ENCODE measurements around the gene MYL12A. TPM values are rescaled to one million over a fixed set of nuclear protein-coding genes. Genes with fewer than 3 reads are reported as not detected.
A peak's percentile ranks its signal among the peaks of the same experiment; 100 is the strongest.

MYL12A gene
- total and polyA plus RNA-seq, 2 of the 13 experiments (the other 11 are each of a cell fraction or from before 2014, with no cell fraction given), result 261 to 277 TPM

DNA sequence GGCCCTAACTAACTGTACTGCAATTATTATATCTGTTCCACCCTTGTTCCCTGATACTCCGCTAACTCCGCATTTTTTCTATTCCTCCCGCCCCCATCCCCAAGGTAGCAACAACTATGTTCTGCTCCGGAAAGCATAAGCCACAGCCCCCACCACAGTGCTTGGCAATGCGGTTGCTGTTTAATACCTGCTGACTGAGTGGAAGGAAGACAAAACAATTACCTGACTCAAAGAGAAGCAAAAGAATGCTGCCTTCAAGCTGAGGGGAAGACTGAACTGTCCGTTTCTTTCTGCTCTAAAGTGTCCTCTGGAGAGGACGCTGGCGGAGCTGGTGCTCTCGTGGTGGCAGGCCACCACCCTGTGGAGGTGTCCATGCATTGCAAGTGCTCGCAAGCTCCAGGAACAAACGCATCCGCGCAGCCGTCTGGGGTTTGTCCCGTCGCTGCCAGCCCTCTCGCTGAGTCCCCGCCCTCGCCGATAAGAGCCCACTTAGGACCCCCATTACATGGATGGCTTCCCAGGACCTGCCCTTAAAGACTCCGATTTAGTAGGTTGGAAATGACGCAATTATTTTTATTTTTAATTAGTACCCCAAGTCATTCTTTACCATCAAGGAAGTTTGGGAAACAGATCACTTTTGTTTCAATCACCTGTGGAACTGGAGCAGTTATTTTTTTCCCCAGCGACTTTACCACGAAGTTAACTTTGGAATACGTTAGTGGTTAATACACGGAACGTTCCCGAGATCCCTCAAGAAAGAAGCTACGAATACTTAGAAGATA, 1.6 kb upstream of the MYL12A start (continued):
- TF ChIP-seq, protein P1, sequence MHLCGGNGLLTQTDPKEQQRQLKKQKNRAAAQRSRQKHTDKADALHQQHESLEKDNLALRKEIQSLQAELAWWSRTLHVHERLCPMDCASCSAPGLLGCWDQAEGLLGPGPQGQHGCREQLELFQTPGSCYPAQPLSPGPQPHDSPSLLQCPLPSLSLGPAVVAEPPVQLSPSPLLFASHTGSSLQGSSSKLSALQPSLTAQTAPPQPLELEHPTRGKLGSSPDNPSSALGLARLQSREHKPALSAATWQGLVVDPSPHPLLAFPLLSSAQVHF (CRISPR knock-in tag; IDR thresholded peaks at IDR 0.05), result no peak
- TF ChIP-seq, protein P2, sequence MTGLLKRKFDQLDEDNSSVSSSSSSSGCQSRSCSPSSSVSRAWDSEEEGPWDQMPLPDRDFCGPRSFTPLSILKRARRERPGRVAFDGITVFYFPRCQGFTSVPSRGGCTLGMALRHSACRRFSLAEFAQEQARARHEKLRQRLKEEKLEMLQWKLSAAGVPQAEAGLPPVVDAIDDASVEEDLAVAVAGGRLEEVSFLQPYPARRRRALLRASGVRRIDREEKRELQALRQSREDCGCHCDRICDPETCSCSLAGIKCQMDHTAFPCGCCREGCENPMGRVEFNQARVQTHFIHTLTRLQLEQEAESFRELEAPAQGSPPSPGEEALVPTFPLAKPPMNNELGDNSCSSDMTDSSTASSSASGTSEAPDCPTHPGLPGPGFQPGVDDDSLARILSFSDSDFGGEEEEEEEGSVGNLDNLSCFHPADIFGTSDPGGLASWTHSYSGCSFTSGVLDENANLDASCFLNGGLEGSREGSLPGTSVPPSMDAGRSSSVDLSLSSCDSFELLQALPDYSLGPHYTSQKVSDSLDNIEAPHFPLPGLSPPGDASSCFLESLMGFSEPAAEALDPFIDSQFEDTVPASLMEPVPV (CRISPR knock-in tag; IDR thresholded peaks at IDR 0.05), result peak; percentile 71; the same call in 1 of the 2 replicates
- TF ChIP-seq ZNF17 (CRISPR knock-in tag; IDR thresholded peaks at IDR 0.05), result no peak
- no peak for TF ChIP-seq AGO2 (optimal IDR thresholded peaks at IDR 0.05; ENCODE audit: low read depth, low read length)
- TF ChIP-seq ARHGAP35 (CRISPR knock-in tag; IDR thresholded peaks at IDR 0.05; ENCODE audit: borderline replicate concordance), result no peak
- TF ChIP-seq KDM1A (CRISPR knock-in tag; IDR thresholded peaks at IDR 0.05), result no peak
- TF ChIP-seq PAWR (CRISPR knock-in tag; IDR thresholded peaks at IDR 0.05; ENCODE audit: borderline replicate concordance), result no peak
- no peak for TF ChIP-seq TBL1XR1 (IDR thresholded peaks at IDR 0.05; ENCODE audit: borderline replicate concordance, low read length, partially characterized antibody)
- TF ChIP-seq, protein P3, sequence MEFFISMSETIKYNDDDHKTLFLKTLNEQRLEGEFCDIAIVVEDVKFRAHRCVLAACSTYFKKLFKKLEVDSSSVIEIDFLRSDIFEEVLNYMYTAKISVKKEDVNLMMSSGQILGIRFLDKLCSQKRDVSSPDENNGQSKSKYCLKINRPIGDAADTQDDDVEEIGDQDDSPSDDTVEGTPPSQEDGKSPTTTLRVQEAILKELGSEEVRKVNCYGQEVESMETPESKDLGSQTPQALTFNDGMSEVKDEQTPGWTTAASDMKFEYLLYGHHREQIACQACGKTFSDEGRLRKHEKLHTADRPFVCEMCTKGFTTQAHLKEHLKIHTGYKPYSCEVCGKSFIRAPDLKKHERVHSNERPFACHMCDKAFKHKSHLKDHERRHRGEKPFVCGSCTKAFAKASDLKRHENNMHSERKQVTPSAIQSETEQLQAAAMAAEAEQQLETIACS (CRISPR knock-in tag; IDR thresholded peaks at IDR 0.05), result no peak
- no peak for TF ChIP-seq ZNF75D (CRISPR knock-in tag; IDR thresholded peaks at IDR 0.05; ENCODE audit: borderline replicate concordance)
- TF ChIP-seq, protein P4, sequence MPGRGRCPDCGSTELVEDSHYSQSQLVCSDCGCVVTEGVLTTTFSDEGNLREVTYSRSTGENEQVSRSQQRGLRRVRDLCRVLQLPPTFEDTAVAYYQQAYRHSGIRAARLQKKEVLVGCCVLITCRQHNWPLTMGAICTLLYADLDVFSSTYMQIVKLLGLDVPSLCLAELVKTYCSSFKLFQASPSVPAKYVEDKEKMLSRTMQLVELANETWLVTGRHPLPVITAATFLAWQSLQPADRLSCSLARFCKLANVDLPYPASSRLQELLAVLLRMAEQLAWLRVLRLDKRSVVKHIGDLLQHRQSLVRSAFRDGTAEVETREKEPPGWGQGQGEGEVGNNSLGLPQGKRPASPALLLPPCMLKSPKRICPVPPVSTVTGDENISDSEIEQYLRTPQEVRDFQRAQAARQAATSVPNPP (CRISPR knock-in tag; IDR thresholded peaks at IDR 0.05), result no peak
- TF ChIP-seq JUND (CRISPR knock-in tag; IDR thresholded peaks at IDR 0.05), result no peak
- TF ChIP-seq BORCS8-MEF2B (CRISPR knock-in tag; IDR thresholded peaks at IDR 0.05), result peak; percentile 80
- TF ChIP-seq MZF1 (CRISPR knock-in tag; IDR thresholded peaks at IDR 0.05; ENCODE audit: borderline replicate concordance), result no peak
- no peak for TF ChIP-seq ZMAT3 (CRISPR knock-in tag; conservative IDR thresholded peaks at IDR 0.05)
- TF ChIP-seq KDM2A (CRISPR knock-in tag; IDR thresholded peaks at IDR 0.05; ENCODE audit: borderline replicate concordance, low read depth), result peak; percentile 79; the same call in 1 of the 2 replicates
- no peak for TF ChIP-seq ZBTB21 (CRISPR knock-in tag; IDR thresholded peaks at IDR 0.05)
- TF ChIP-seq SP140L (CRISPR knock-in tag; IDR thresholded peaks at IDR 0.05; ENCODE audit: borderline replicate concordance), result peak; percentile 87; the same call in 1 of the 2 replicates
- peak; percentile 89 for TF ChIP-seq ZC3H13 (CRISPR knock-in tag; IDR thresholded peaks at IDR 0.05)
- no peak for TF ChIP-seq ZNF891 (CRISPR knock-in tag; IDR thresholded peaks at IDR 0.05)
- TF ChIP-seq ZNF235 (CRISPR knock-in tag; IDR thresholded peaks at IDR 0.05; ENCODE audit: borderline replicate concordance), result no peak
- TF ChIP-seq, protein P5, sequence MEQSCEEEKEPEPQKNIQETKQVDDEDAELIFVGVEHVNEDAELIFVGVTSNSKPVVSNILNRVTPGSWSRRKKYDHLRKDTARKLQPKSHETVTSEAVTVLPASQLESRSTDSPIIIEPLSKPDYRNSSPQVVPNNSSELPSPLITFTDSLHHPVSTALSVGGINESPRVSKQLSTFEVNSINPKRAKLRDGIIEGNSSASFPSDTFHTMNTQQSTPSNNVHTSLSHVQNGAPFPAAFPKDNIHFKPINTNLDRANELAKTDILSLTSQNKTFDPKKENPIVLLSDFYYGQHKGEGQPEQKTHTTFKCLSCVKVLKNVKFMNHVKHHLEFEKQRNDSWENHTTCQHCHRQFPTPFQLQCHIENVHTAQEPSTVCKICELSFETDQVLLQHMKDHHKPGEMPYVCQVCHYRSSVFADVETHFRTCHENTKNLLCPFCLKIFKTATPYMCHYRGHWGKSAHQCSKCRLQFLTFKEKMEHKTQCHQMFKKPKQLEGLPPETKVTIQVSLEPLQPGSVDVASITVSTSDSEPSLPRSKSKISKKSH (CRISPR knock-in tag; IDR thresholded peaks at IDR 0.05; ENCODE audit: borderline replicate concordance), result no peak
- no peak for TF ChIP-seq ZNF546 (CRISPR knock-in tag; conservative IDR thresholded peaks at IDR 0.05)
- TF ChIP-seq NR2F1 (CRISPR knock-in tag; IDR thresholded peaks at IDR 0.05), result no peak
